Gastrocnemius medialis (tissue), 4 donors: ENCODE data around the gene KIAA1217.

ENCODE experiments used
- POLR2A ChIP-seq, 2 donors: fragments of 450-650 bp; IDR thresholded peaks; one replicate each; pipeline ENCODE4 v1.6.1; 2017; ENCODE audit warnings: antibody characterized with exemption in 2 of 2, mild to moderate bottlenecking in 2 of 2, moderate library complexity in 2 of 2
- TF ChIP-seq, protein P1 (sequence below), 5 experiments: fragments of 450-650 bp in 3 of 5; fragments of 200-600 bp in 2 of 5; sonication (generic) in 2 of 5; IDR thresholded peaks in 4 of 5; conservative IDR thresholded peaks in 1 of 5; 1 replicate in 4 of 5; 2 replicates in 1 of 5; pipeline ENCODE4 v1.5.1; 2016 to 2019; ENCODE audit warnings: antibody characterized with exemption in 5 of 5, mild to moderate bottlenecking in 3 of 5, moderate library complexity in 3 of 5

DNA sequence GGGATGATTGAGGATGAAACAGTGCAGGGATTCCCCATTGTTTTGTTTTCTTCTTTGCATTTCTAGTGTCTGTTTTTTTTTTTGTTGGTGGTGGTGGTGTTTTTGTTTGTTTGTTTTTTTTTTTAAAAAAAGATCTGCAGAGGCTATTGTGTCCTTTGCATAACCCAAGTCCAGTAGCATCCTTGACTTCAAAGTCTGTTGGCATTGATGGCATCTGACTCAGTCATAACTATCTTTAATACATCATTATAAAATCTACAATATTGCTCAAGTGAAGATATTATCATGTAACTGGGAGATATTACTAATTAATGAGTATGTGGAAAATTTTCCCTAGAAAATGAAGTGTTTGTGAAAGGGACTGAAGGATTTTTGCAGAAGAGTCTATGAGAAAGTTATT is 70.2 kb downstream of the KIAA1217 start:
- no peak for TF ChIP-seq POLR2A (IDR thresholded peaks at IDR 0.05)
- TF ChIP-seq, protein P1, sequence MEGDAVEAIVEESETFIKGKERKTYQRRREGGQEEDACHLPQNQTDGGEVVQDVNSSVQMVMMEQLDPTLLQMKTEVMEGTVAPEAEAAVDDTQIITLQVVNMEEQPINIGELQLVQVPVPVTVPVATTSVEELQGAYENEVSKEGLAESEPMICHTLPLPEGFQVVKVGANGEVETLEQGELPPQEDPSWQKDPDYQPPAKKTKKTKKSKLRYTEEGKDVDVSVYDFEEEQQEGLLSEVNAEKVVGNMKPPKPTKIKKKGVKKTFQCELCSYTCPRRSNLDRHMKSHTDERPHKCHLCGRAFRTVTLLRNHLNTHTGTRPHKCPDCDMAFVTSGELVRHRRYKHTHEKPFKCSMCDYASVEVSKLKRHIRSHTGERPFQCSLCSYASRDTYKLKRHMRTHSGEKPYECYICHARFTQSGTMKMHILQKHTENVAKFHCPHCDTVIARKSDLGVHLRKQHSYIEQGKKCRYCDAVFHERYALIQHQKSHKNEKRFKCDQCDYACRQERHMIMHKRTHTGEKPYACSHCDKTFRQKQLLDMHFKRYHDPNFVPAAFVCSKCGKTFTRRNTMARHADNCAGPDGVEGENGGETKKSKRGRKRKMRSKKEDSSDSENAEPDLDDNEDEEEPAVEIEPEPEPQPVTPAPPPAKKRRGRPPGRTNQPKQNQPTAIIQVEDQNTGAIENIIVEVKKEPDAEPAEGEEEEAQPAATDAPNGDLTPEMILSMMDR (IDR thresholded peaks at IDR 0.05 in 4 of 5, conservative IDR thresholded peaks at IDR 0.05 in 1 of 5), result no peak
